GM18867 (cell line): ENCODE measurements around the gene ABCA10.

Experiments used
- ATAC-seq: cut with Tn5 transposase; IDR thresholded peaks from one replicate; pipeline ENCODE4 v1.9.1; 2021; ENCODE audit warnings: mild to moderate bottlenecking, moderate library complexity; ENCODE audit not compliant: unreplicated experiment

Gene ABCA10

GRCh38 chr17:69111794-69112193 lies 116.8 kb downstream of the ABCA10 start:
- ATAC-seq: no peak

GRCh38 chr17:69105907-69106730 lies 122.5 kb downstream of the ABCA10 start:
- ATAC-seq: no peak

GRCh38 chr17:69103557-69104233 lies 124.9 kb downstream of the ABCA10 start:
- no peak for ATAC-seq

- no peak for ATAC-seq
Observed at GRCh38 chr17:69098625-69099024, 130.0 kb downstream of the ABCA10 start.
